Mesenchymal stem cell (in vitro differentiated cells and primary cell): Measurements from ENCODE around the gene WAPL.
"Not testable (repeated sequence)": the region's sequence is repeated elsewhere in the genome, so short reads cannot be mapped to it uniquely, and the experiment has no call there.

Experiments used
- DNase-seq: peaks from one replicate; pipeline ENCODE4 v3.0.0-alpha.2; 2013
- H2AFZ ChIP-seq: one replicate; pipeline ENCODE4 v1.6.1; 2013; ENCODE audit warnings: low read depth, mild to moderate bottlenecking, control low read depth, inconsistent platforms, low read length, moderate library complexity
- H2AK5ac ChIP-seq: 2 replicates; pipeline ENCODE4 v1.6.1; 2013; ENCODE audit warnings: low read length, moderate library complexity, mild to moderate bottlenecking, inconsistent platforms; ENCODE audit not compliant: severe bottlenecking
- H2BK120ac ChIP-seq: one replicate; pipeline ENCODE4 v1.6.1; 2013; ENCODE audit warnings: low read depth, mild to moderate bottlenecking, inconsistent platforms, low read length, moderate library complexity
- H2BK12ac ChIP-seq, 2 experiments: one replicate each; pipeline ENCODE4 v1.6.1; 2013; ENCODE audit warnings: inconsistent platforms in 2 of 2, low read length in 2 of 2, mild to moderate bottlenecking in 2 of 2, moderate library complexity in 2 of 2, control low read depth in 1 of 2
- H2BK15ac ChIP-seq: one replicate; pipeline ENCODE4 v1.6.1; 2013; ENCODE audit warnings: mild to moderate bottlenecking, low read depth, inconsistent platforms; ENCODE audit not compliant: poor library complexity, severe bottlenecking
- H2BK5ac ChIP-seq: 2 replicates; pipeline ENCODE4 v1.6.1; 2013; ENCODE audit warnings: low read depth, mild to moderate bottlenecking, low read length, control low read depth, inconsistent platforms; ENCODE audit not compliant: poor library complexity, severe bottlenecking
- H3K14ac ChIP-seq, 2 experiments: one replicate each; pipeline ENCODE4 v1.6.1; 2013; ENCODE audit warnings: inconsistent platforms in 2 of 2, low read length in 2 of 2, control low read depth in 1 of 2, mild to moderate bottlenecking in 1 of 2, moderate library complexity in 1 of 2
- H3K18ac ChIP-seq, 2 experiments: one replicate each; pipeline ENCODE4 v1.6.1; 2013; ENCODE audit warnings: inconsistent platforms in 2 of 2, low read length in 2 of 2, control low read depth in 1 of 2, low read depth in 1 of 2, mild to moderate bottlenecking in 1 of 2
- H3K23ac ChIP-seq, 2 experiments: one replicate each; pipeline ENCODE4 v1.6.1; 2013; ENCODE audit warnings: inconsistent platforms in 2 of 2, low read length in 2 of 2, mild to moderate bottlenecking in 2 of 2, moderate library complexity in 2 of 2, control low read depth in 1 of 2
- H3K27ac ChIP-seq: 2 replicates; pipeline ENCODE4 v1.5.1; 2013; ENCODE audit warnings: mild to moderate bottlenecking, moderate library complexity, low read length, control low read depth, inconsistent platforms; ENCODE audit not compliant: poor library complexity, severe bottlenecking
- H3K27me3 ChIP-seq, 2 experiments: 2 replicates each; pipeline versions ENCODE4 v1.6.1 to v1.7.0; 2013; ENCODE audit warnings: low read length in 2 of 2, mild to moderate bottlenecking in 2 of 2, moderate library complexity in 2 of 2, control low read depth in 1 of 2, inconsistent platforms in 1 of 2; ENCODE audit not compliant: control insufficient read depth in 1 of 2, insufficient read depth in 1 of 2
- H3K36me3 ChIP-seq, 2 experiments: 2 replicates each; pipeline versions ENCODE4 v1.6.1 to v1.7.0; 2013; ENCODE audit warnings: low read length in 2 of 2, control low read depth in 1 of 2, inconsistent platforms in 1 of 2, low read depth in 1 of 2, mild to moderate bottlenecking in 1 of 2; ENCODE audit not compliant: insufficient read depth in 2 of 2, control insufficient read depth in 1 of 2
- H3K4ac ChIP-seq, 2 experiments: one replicate each; pipeline ENCODE4 v1.6.1; 2013; ENCODE audit warnings: inconsistent platforms in 2 of 2, low read length in 2 of 2, mild to moderate bottlenecking in 2 of 2, moderate library complexity in 2 of 2, control low read depth in 1 of 2, low read depth in 1 of 2
- H3K4me1 ChIP-seq: 2 replicates; pipeline ENCODE4 v1.6.1; 2013; ENCODE audit warnings: low read depth, low read length, control low read depth; ENCODE audit not compliant: control insufficient read depth, insufficient read depth
- H3K4me2 ChIP-seq: 2 replicates; pipeline ENCODE4 v1.6.1; 2013; ENCODE audit warnings: low read length, mild to moderate bottlenecking, inconsistent platforms; ENCODE audit not compliant: poor library complexity, severe bottlenecking
- H3K4me3 ChIP-seq, 2 experiments: 2 replicates each; pipeline versions ENCODE4 v1.5.1 to v1.7.0; 2013; ENCODE audit warnings: low read length in 2 of 2, mild to moderate bottlenecking in 2 of 2, control low read depth in 1 of 2, low read depth in 1 of 2; ENCODE audit not compliant: insufficient read depth in 1 of 2
- H3K79me1 ChIP-seq: replicated peaks from 2 replicates; pipeline ENCODE4 v1.6.1; 2013; ENCODE audit warnings: mild to moderate bottlenecking, control low read depth, low read length, inconsistent platforms; ENCODE audit not compliant: poor library complexity, severe bottlenecking
- H3K9ac ChIP-seq: 2 replicates; pipeline ENCODE4 v1.7.0; 2013; ENCODE audit warnings: mild to moderate bottlenecking, low read length, moderate library complexity
- H3K9me3 ChIP-seq: 2 replicates; pipeline ENCODE4 v1.7.0; 2013; ENCODE audit warnings: mild to moderate bottlenecking, low read length; ENCODE audit not compliant: control insufficient read depth
- H4K8ac ChIP-seq: one replicate; pipeline ENCODE4 v1.6.1; 2013; ENCODE audit warnings: inconsistent platforms, mild to moderate bottlenecking, low read length, moderate library complexity
- H4K91ac ChIP-seq: one replicate; pipeline ENCODE4 v1.6.1; 2013; ENCODE audit warnings: mild to moderate bottlenecking, low read length, inconsistent platforms
- WGBS: methylation state at CpG from one replicate; pipeline ENCODE4 v1.1.7; 2013; ENCODE audit warnings: mixed read lengths; 5-methylcytosine and 5-hydroxymethylcytosine counted together

The WAPL gene

GRCh38 chr10:86525713-86526112 is 4.1 kb upstream of the WAPL start:
- H3K4me2 ChIP-seq, H4K91ac ChIP-seq, H3K9me3 ChIP-seq, H3K18ac ChIP-seq, H2BK15ac ChIP-seq, H2AFZ ChIP-seq, H2BK120ac ChIP-seq, DNase-seq, H3K27me3 ChIP-seq, H3K23ac ChIP-seq, H2AK5ac ChIP-seq, H4K8ac ChIP-seq, H2BK5ac ChIP-seq, H3K36me3 ChIP-seq, H3K4me3 ChIP-seq, H3K4ac ChIP-seq, H3K14ac ChIP-seq, H3K27ac ChIP-seq, H2BK12ac ChIP-seq, H3K4me1 ChIP-seq, H3K9ac ChIP-seq: not testable (repeated sequence)
- peaks cover 21% of the 10 kb centered on the region for H3K79me1 ChIP-seq
- WGBS = 100% methylated on average over 3 of the region's 6 CpGs

- Histone ChIP-seq H3K14ac (no peak overlapping the region), H3K79me1 (peaks cover 21% of the 10 kb centered on the region), H3K4ac (no peak overlapping the region), H3K4me3 (no peak overlapping the region), H3K27me3 (no peaks in the 10 kb centered on the region), H2BK5ac (no peak overlapping the region), H2BK15ac (no peak overlapping the region), H3K23ac (no peak overlapping the region), H2AFZ (no peak overlapping the region), H4K91ac (no peak overlapping the region), H2BK12ac (no peak overlapping the region), H3K36me3 (no peaks in the 10 kb centered on the region), H4K8ac (no peak overlapping the region), H3K9me3 (no peaks in the 10 kb centered on the region), H3K4me2 (no peak overlapping the region), H3K18ac (no peak overlapping the region), H2BK120ac (no peak overlapping the region), H3K4me1 (no peaks in the 10 kb centered on the region), H3K9ac (peak overlapping the region; percentile 41), H2AK5ac (no peak overlapping the region), H3K27ac (no peak overlapping the region)
- no peak for DNase-seq
- WGBS = 40% methylated on average over 1 of the region's 1 CpG
Measured at GRCh38 chr10:86524225-86524962, 2.8 kb upstream of the WAPL start.

- DNase-seq = peak; percentile 50
- Histone ChIP-seq H3K9ac (peak overlapping the region; percentile 97), H3K27me3 (no peaks in the 10 kb centered on the region), H4K8ac (no peak overlapping the region), H3K4me1 (no peaks in the 10 kb centered on the region), H3K4me3 (peak overlapping the region in 1 of 2 experiments; percentile 96), H3K36me3 (no peaks in the 10 kb centered on the region), H3K79me1 (peaks cover 21% of the 10 kb centered on the region), H3K18ac (no peak overlapping the region), H4K91ac (no peak overlapping the region), H2BK5ac (no peak overlapping the region), H3K23ac (no peak overlapping the region), H3K4ac (no peak overlapping the region), H2BK120ac (no peak overlapping the region), H2BK15ac (no peak overlapping the region), H2AFZ (no peak overlapping the region), H3K4me2 (no peak overlapping the region), H2BK12ac (no peak overlapping the region), H2AK5ac (no peak overlapping the region), H3K27ac (no peak overlapping the region), H3K9me3 (no peaks in the 10 kb centered on the region), H3K14ac (no peak overlapping the region)
- 21% methylated on average over 1 of the region's 1 CpG for WGBS
Measured at GRCh38 chr10:86523348-86523747, 1.8 kb upstream of the WAPL start.

DNA sequence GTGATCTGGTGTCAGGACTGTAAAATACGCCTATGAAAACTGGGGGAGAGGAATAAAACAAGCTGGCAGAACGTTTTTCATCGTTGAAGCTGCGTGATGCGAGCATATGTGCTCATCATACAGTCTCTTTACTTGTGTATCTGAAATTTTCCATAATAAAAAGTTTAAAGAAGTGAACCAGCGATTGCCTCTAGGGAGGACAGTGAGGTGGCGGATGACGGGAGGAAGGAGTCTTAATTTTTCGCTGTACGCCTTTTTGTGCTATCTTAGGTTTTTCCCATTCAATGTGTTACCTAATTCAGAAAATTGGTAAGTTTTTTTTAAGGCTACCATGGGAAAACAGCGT is 891 bp upstream of the WAPL start:
- Histone ChIP-seq H2BK15ac (no peak overlapping the region), H2AK5ac (no peak overlapping the region), H2BK5ac (no peak overlapping the region), H3K27ac (no peak overlapping the region), H2AFZ (no peak overlapping the region), H3K9ac (peak overlapping the region; percentile 97), H3K4me3 (peak overlapping the region in 1 of 2 experiments; percentile 96), H3K14ac (no peak overlapping the region), H3K4me2 (peak overlapping the region; percentile 85), H4K8ac (no peak overlapping the region), H2BK12ac (no peak overlapping the region), H3K4ac (peak overlapping the region in 1 of 2 experiments; percentile 96), H3K27me3 (no peaks in the 10 kb centered on the region), H3K9me3 (no peaks in the 10 kb centered on the region), H3K23ac (no peak overlapping the region), H3K79me1 (peaks cover 21% of the 10 kb centered on the region), H3K4me1 (no peaks in the 10 kb centered on the region), H2BK120ac (no peak overlapping the region), H4K91ac (no peak overlapping the region), H3K18ac (no peak overlapping the region), H3K36me3 (peaks cover 0 to 7% of the 10 kb centered on the region in 2 experiments)
- 21% methylated on average over 9 of the region's 11 CpGs for WGBS
- peak; percentile 38 for DNase-seq
